Measurements from ENCODE around the gene ELANE.

- TF ChIP-seq, protein P1, sequence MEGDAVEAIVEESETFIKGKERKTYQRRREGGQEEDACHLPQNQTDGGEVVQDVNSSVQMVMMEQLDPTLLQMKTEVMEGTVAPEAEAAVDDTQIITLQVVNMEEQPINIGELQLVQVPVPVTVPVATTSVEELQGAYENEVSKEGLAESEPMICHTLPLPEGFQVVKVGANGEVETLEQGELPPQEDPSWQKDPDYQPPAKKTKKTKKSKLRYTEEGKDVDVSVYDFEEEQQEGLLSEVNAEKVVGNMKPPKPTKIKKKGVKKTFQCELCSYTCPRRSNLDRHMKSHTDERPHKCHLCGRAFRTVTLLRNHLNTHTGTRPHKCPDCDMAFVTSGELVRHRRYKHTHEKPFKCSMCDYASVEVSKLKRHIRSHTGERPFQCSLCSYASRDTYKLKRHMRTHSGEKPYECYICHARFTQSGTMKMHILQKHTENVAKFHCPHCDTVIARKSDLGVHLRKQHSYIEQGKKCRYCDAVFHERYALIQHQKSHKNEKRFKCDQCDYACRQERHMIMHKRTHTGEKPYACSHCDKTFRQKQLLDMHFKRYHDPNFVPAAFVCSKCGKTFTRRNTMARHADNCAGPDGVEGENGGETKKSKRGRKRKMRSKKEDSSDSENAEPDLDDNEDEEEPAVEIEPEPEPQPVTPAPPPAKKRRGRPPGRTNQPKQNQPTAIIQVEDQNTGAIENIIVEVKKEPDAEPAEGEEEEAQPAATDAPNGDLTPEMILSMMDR (conservative IDR thresholded peaks at IDR 0.05; ENCODE audit: low read length): no peak
- no peak for TF ChIP-seq EZH2phosphoT487 (IDR thresholded peaks at IDR 0.05; ENCODE audit: borderline replicate concordance)
Measured at GRCh38 chr19:866769-867300, 14.7 kb downstream of the ELANE start.
